Kidney epithelial cell (primary cell): ENCODE data around the gene LGSN. TPM values are rescaled to one million over a fixed set of nuclear protein-coding genes. Genes with fewer than 3 reads are reported as not detected.

Experiments
- total RNA-seq: library from RNA; depleted of rRNA; stranded (reverse); fragments of >200 nt; gene quantifications from 2 replicates; pipeline ENCODE4 v1.2.3, GENCODE V29; 2015

Gene LGSN
- total RNA-seq, 1 donor from 2014 or later: not detected

Other genes starting within 250 kb of the LGSN start
- 0.07 and 0.17 TPM in 2 replicates for gene FKBP1C, start 108.5 kb downstream of the LGSN start, total RNA-seq